Measurements from ENCODE around the gene ZNF275.
"Not testable (repeated sequence)": the region's sequence is repeated elsewhere in the genome, so short reads cannot be mapped to it uniquely, and the experiment has no call there.

The ZNF275 gene

GRCh38 chrX:153387987-153388721 is 54.2 kb downstream of the ZNF275 start:
- no peak for DNase-seq (ENCODE audit: low read depth in 2 of 2)

GRCh38 chrX:153388722-153389459 is 54.9 kb downstream of the ZNF275 start:
- no peak for DNase-seq (ENCODE audit: low read depth in 2 of 2)

DNA sequence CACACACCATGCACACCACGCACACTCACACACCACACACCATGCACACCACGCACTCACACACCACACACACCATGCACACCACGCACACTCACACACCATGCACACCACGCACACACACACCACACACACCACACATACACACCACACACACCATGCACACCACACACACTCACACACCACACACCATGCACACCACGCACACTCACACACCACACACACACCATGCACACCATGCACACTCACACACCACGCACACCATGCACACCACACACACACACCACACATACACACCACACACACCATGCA is 55.5 kb downstream of the ZNF275 start:
- DNase-seq (ENCODE audit: low read depth in 2 of 2): not testable (repeated sequence)

DNA sequence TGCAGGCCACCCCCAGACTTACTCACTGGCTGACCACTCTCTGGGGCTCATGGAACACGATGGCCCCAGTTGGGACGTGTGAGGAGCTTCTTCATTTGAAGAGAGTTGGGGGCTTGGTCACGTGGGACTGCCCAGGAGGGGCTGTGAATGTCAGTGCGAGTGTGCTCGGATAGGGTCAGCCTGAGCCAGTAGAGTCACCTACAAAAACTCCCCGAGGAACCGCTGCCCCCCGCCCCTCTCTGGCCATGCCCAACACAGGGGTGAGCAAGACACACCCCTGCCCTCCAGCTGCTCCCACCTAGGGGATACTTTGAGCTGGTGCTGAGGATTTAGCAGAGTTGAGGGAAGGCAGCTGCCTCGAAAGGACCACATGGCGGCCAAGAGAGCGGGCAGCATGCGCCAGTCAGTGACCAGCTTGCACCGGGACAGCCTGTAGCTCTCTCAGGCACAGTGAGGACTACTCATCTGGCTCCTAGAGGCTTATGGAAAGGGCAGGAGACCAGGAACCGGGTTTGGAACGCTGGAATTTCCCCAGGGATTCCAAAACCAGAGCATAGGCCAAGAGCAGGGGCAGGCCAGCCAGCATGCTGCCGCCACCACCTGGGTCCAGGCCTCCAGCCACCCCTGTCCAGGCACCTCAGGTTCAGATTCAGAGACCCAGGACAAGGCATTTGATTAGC is 58.8 kb downstream of the ZNF275 start:
- DNase-seq (ENCODE audit: low read depth in 2 of 2): no peak

GRCh38 chrX:153394612-153395011 is 60.7 kb downstream of the ZNF275 start:
- DNase-seq (ENCODE audit: low read depth in 2 of 2): no peak

DNA sequence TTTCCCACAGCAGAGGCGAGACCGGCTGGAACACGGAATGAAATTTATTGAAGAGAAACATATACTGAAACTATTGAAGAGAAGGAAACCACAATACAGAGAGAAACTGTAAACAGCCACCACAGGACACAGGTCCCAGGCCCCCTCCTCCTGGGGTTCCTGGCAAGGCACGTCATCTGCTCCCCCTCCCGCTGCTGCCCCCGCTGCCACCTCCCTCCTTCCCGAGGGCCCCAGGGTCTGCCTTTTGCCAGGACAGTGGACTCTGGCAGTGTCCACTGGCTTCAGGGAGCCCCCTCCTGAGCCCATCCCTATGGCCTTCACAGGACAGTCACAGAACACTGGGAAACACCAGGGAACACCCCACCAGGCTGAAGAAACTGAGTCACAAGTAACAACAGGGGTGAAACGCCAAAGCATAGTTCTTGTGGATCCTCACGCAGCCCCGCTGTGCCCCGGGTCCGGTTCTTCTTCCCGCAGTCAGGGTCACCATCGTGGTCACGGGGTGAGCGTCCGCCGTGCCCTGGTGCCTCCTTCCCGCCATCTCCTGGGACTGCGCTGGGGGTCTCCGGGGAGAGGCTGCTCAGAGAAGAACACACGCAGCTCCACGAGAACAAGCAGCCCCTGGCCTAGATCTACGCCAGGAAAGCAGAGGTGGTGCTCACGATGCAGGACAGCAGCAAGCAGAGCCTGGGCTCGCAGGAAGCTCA is 61.8 kb downstream of the ZNF275 start:
- DNase-seq (ENCODE audit: low read depth in 2 of 2): no peak

DNA sequence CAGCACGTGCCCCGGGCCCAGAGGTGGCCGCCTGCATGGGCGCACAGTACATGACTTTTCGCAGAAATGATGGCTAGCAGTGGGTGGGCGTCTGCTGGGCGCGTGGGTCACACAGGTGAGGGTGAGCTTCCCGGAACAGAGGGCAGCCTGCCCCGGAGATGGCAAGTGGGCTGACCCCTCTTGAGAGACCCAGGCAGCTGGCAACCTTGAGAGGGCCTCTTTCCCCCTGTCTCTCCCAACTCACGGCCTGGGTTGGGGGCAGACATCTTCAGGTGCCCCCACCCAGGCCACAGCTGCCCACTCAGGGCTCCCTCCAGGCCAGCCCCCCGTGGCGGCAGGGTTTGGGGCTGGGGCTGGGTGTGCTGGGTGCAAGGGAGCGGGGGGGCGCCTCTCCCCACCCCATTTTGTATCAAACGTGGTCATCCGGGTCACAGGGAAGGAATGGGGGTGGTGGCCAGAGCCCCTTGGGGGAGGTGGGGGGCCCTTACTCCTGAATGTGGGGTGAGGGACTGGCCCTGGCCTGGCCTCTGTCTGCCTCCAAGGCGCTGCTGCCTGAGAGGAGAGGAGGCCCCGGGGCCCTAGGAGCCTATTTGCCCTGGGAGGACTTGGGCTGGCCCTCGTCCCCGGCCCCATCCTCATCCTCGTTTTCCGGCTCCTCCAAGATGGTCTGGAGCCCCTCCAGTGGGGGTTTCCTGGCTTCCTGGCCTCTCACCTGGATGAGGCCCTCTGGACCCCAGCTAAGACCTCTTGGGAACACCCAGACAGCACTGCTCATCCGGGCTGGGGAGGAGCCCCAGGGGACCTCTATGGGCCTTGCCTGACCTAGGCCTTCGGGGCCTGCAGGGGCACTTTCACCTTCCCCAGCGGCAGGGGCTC is 62.6 kb downstream of the ZNF275 start:
- DNase-seq (ENCODE audit: low read depth in 2 of 2): no peak

DNA sequence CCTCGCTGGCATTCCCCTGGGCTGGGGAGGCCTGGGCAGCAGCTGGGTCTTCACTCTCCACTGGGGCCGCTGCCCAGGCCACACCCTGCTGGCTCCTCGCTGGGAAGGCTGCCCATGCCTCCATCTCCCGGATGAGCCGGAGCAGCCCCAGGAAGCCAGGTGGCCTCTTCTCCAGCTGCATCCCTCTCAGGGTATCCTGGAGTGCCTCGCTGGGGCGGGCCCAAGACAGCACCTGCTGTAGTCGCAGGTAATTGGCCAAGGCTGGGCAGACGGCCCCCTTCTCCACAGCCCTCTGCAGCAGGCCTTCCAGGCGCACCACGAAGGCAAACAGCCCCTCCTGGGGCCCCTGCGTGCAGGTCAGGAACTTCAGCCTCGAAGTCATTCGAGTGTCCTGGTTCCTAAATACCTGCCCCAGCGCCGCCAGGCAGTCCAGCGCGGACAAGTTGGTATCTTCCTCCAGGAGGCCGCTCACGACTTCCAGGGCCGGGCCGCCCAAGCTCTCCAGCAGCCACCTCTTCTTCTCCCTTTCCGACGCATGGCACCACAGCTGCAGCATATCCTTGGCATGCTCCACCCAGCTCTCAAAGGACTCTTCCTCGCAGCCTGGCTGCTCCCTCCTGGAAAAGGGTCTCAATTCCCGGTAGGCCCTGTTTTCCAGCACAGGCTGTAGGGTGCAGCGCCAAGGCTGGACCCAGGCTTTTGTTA is 63.5 kb downstream of the ZNF275 start:
- DNase-seq (ENCODE audit: low read depth in 2 of 2): no peak

DNA sequence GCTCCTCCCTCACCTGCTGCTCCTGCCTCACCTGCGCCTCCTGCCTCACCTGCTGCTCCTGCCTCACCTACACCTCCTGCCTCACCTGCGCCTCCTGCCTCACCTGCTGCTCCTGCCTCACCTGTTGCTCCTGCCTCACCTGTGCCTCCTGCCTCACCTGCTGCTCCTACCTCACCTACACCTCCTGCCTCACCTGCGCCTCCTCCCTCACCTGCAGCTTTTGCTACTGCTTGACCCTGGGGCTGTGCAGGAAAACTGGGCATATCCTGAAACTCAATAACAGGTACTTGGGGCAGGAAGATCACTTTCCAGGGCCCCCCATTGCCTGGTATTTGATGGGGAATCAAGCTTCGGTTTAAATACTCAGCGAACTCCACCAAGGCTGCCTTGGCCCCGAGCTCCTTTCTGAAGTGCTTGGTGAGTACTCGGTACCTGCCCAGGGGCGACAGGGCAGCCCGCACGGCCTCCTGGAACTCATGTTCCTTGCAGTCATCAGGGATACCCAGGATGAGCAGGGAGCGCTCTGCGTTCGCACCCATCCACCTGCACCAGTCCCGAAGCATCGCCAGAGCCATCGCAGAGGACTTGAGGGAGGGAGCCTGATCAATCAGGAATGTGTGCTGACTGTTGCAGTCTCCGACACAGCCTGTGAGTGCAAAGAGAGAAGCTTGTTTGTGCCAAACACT is 64.5 kb downstream of the ZNF275 start:
- DNase-seq (ENCODE audit: low read depth in 2 of 2): no peak

DNA sequence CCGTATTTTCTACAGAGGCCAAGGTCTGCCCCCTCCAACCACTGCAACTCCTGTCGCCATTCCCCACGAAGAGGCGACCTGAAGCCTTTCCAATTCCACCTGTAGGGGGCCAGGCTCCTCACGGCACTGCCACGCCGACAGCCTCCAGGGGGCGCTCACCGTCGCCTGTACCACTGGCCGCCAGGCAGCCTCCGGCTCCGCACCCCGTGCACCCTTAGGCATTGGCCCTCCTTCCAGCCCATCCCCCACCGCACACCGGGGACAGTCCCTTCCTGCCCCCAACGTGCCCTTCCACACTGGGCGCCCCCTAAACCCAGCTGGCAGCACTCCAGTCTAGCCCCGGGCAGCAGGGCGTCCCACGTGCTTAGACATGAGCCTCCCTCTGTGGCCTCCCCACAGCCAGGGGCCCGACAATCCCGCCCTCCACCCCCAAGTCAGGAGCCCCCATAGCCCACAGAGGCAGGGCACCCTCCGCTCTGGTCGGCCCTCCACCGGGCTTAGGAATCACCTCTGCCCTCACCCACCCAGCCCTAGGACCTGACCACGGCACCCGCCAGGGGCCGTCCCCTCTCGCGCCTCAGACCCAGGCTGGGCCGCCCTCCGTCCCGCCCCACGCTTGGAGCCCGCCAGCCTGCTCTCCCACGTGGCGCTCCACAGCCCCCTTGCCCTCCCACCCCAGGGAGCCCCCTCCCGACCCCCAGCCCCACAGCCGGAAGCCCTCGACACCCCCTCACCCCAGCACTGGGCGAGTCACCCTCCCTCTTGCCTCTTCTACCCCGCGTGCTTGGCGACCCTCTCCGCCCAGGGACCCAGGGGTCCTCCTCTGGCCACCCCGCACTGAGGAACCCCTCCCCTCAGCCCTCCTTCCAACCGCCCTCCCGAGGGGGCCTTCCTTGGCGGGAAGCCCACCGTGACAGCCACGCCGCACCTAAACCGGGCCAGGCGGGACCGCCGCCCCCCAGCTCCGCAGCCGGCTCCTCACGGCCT is 66.5 kb downstream of the ZNF275 start:
- peak in 1 of 2 donors; percentile 28 for DNase-seq (ENCODE audit: low read depth in 2 of 2)

- no peak for DNase-seq (ENCODE audit: low read depth in 2 of 2)
Measured at GRCh38 chrX:153401133-153401764, 67.3 kb downstream of the ZNF275 start, which contains the start of gene PNMA6E. Gene PNMA6E, minus strand, starts transcription at chrX:153401350. Its CDS starts 2,501 bp downstream, at chrX:153398849.

All from stimulated activated CD4-positive, alpha-beta T cell treated with anti-CD3 and anti-CD28 coated beads, Interleukin-1b, Interleukin-23, amount 100 ng/mL, for 1 hour (primary cell).